ENCODE measurements around the gene RGS3.
"Not testable (repeated sequence)": the region's sequence is repeated elsewhere in the genome, so short reads cannot be mapped to it uniquely, and the experiment has no call there.

GRCh38 chr9:113639411-113639970, 176.0 kb downstream of the RGS3 start:
- TF ChIP-seq, protein P1, sequence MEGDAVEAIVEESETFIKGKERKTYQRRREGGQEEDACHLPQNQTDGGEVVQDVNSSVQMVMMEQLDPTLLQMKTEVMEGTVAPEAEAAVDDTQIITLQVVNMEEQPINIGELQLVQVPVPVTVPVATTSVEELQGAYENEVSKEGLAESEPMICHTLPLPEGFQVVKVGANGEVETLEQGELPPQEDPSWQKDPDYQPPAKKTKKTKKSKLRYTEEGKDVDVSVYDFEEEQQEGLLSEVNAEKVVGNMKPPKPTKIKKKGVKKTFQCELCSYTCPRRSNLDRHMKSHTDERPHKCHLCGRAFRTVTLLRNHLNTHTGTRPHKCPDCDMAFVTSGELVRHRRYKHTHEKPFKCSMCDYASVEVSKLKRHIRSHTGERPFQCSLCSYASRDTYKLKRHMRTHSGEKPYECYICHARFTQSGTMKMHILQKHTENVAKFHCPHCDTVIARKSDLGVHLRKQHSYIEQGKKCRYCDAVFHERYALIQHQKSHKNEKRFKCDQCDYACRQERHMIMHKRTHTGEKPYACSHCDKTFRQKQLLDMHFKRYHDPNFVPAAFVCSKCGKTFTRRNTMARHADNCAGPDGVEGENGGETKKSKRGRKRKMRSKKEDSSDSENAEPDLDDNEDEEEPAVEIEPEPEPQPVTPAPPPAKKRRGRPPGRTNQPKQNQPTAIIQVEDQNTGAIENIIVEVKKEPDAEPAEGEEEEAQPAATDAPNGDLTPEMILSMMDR (IDR thresholded peaks at IDR 0.05): not testable (repeated sequence)
- TF ChIP-seq SMC3 (IDR thresholded peaks at IDR 0.05): not testable (repeated sequence)

Measured in A549 (cell line).